NCI-H345 (cell line): ENCODE measurements around the gene TICAM2.

Source experiments
- DNase-seq: peaks from one replicate; lab custom pipeline; 2025; lab: John Stamatoyannopoulos, UW

The TICAM2 gene

DNA sequence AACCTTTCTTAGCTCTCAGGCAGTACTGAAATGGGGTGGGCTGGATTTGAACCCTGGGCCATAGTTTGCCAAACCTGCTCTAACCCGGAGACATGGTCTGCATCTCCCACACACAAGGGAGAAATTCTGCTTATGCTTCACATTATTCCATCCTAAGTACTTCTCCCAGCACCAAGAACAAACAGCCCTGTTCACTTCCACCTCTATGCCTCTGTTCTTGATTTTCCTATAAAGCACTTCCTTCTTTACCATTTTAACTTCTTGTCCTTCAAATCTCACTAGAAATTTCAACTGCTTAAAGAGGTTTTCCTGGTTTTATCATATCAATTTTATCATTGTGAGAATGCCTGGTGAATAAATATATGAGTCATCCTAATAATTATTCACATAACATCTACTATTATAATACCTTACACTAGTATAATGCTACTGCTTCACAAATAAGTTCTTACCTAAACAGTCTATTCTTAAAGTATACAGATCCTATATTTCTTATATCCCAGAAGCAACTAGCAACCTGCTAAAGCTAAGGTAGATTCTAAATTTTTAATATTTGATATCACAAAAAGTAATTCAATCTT lies 70.4 kb downstream of the TICAM2 start:
- DNase-seq, result no peak

DNA sequence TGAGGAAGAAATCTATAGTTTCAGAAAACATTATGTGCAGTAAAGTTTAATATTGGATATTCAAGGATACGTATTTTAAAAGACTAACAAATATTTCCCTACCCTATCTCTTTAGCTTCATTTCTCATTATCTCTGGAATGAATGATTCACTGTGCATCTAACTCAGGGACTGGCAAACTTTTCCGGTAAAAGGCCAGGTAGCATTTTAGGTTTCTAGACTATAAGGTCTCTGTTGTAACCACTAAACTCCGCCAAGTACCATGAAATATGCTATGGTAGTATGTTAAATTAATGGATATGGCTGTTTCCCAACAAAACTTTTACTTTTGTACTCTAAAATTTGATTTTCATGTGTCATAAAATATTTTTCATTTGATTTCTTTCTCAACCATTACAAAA lies 70.9 kb downstream of the TICAM2 start:
- no peak for DNase-seq

DNA sequence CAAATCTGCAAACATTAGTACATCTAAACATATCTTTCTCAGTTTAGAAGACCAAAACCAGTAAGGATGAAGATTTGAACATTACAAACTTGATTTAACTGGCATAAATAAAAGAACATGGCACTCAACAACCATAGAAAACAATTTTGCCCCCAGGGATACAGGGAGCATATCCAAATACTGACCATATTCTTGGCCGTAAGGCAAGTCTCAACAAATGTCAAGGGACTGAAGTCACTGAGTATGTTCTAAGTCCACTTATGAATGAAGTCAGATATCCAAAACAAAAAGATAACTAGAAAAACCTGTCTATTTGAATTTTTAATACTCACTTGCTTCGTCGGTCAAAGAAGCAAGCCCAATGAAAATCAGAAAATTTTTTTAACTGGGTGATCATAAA lies 71.9 kb downstream of the TICAM2 start:
- no peak for DNase-seq
